Endothelial cell of umbilical vein (primary cell): ENCODE results near the gene SETD3. TPM values are rescaled to one million over a fixed set of nuclear protein-coding genes. Genes with fewer than 3 reads are reported as not detected.

Experiments used
- BruUV-seq: library from RNA; stranded (reverse); fragments of 400-500 nt; replicated peaks from 2 replicates; lab custom pipeline; 2021; lab: Mats Ljungman, UMichigan
- CTCF ChIA-PET: fragments of 300-600, 350-600 bp; sonication (Branson Sonifier 250); formaldehyde crosslinking; loops from one replicate; lab custom pipeline; 2021; ENCODE audit warnings: antibody characterized with exemption, inconsistent platforms; lab: Charles Lee
- POLR2A ChIA-PET: fragments of 300-600, 350-600 bp; sonication (Branson Sonifier 250); formaldehyde crosslinking; loops from one replicate; lab custom pipeline; 2021; ENCODE audit warnings: antibody characterized with exemption, inconsistent platforms; lab: Charles Lee
- DNase-seq: peaks from one replicate; pipeline ENCODE4 v3.0.0-alpha.2; 2011; ENCODE audit warnings: low read depth, low spot score
- FAIRE-seq: peaks from 2 replicates; lab custom pipeline; 2011; peaks lifted over from hg19 to GRCh38; lab: Jason Lieb, UNC
- H2AFZ ChIP-seq: 2 replicates; pipeline ENCODE4 v1.6.0; 2012; ENCODE audit warnings: low read depth, low read length, control low read depth, inconsistent platforms
- H3K27ac ChIP-seq: 2 replicates; pipeline ENCODE4 v1.5.1; 2011; ENCODE audit warnings: low read depth, mild to moderate bottlenecking, control low read depth, low read length, moderate library complexity; ENCODE audit not compliant: insufficient read depth
- H3K27me3 ChIP-seq, 2 experiments: 2 replicates each; pipeline versions ENCODE4 v1.6.0 to v1.6.1; 2011; ENCODE audit warnings: low read length in 2 of 2, mixed read lengths in 1 of 2; ENCODE audit not compliant: control insufficient read depth in 2 of 2, insufficient read depth in 2 of 2
- H3K36me3 ChIP-seq, 2 experiments: 2 replicates in 1 of 2; 3 replicates in 1 of 2; pipeline ENCODE4 v1.5.1; 2011; ENCODE audit warnings: low read length in 2 of 2, mild to moderate bottlenecking in 1 of 2, moderate library complexity in 1 of 2; ENCODE audit not compliant: control insufficient read depth in 2 of 2, insufficient read depth in 2 of 2; ENCODE audit errors: extremely low read depth in 1 of 2
- H3K4me1 ChIP-seq: 3 replicates; pipeline ENCODE4 v1.5.1; 2011; ENCODE audit warnings: mild to moderate bottlenecking, low read length; ENCODE audit not compliant: control insufficient read depth, insufficient read depth; ENCODE audit errors: extremely low read depth
- H3K4me2 ChIP-seq: 2 replicates; pipeline ENCODE4 v1.6.1; 2011; ENCODE audit warnings: low read length, control low read depth, mixed read lengths; ENCODE audit not compliant: insufficient read depth
- H3K4me3 ChIP-seq, 3 experiments: fragments of 200-600 bp in 1 of 3; sonication (generic), shearing (Covaris generic) in 1 of 3; replicated peaks in 1 of 3; 2 replicates each; pipeline ENCODE4 v1.5.1; 2011 to 2016; ENCODE audit warnings: control low read depth in 3 of 3, low read length in 3 of 3, mild to moderate bottlenecking in 2 of 3, inconsistent platforms in 1 of 3, low read depth in 1 of 3, moderate library complexity in 1 of 3; ENCODE audit not compliant: insufficient read depth in 1 of 3
- H3K79me2 ChIP-seq: 2 replicates; pipeline ENCODE4 v1.6.0; 2012; ENCODE audit warnings: low read length, inconsistent platforms; ENCODE audit not compliant: control insufficient read depth, insufficient read depth
- H3K9ac ChIP-seq: replicated peaks from 2 replicates; pipeline ENCODE3; 2011; ENCODE audit warnings: low read length, control low read depth; ENCODE audit not compliant: insufficient read depth; ENCODE audit errors: extremely low read depth
- H3K9me1 ChIP-seq: replicated peaks from 3 replicates; pipeline ENCODE4 v1.6.0; 2011; ENCODE audit warnings: mild to moderate bottlenecking, low read length; ENCODE audit not compliant: control insufficient read depth, insufficient read depth; ENCODE audit errors: extremely low read depth
- H3K9me3 ChIP-seq: replicated peaks from 2 replicates; pipeline ENCODE4 v1.5.1; 2012; ENCODE audit warnings: low read length, inconsistent platforms; ENCODE audit not compliant: control insufficient read depth, insufficient read depth
- H4K20me1 ChIP-seq: replicated peaks from 2 replicates; pipeline ENCODE3; 2011; ENCODE audit warnings: mild to moderate bottlenecking, low read length; ENCODE audit not compliant: control insufficient read depth, insufficient read depth; ENCODE audit errors: extremely low read depth
- EZH2 ChIP-seq: IDR thresholded peaks from 2 replicates; pipeline ENCODE4 v1.6.1; 2012; ENCODE audit warnings: borderline replicate concordance, low read depth, mild to moderate bottlenecking, moderate library complexity, low read length, inconsistent platforms; ENCODE audit not compliant: severe bottlenecking
- FOS ChIP-seq: IDR thresholded peaks from 2 replicates; pipeline ENCODE4 v1.6.1; 2011; ENCODE audit warnings: mild to moderate bottlenecking, low read length, moderate library complexity, borderline replicate concordance; ENCODE audit not compliant: insufficient read depth
- GATA2 ChIP-seq: IDR thresholded peaks from 2 replicates; pipeline ENCODE4 v1.7.0; 2011; ENCODE audit warnings: low read depth, mild to moderate bottlenecking, moderate library complexity, mixed read lengths, low read length; ENCODE audit not compliant: insufficient read length, insufficient read depth
- JUN ChIP-seq: IDR thresholded peaks from 2 replicates; pipeline ENCODE4 v1.6.1; 2011; ENCODE audit warnings: borderline replicate concordance, low read depth; ENCODE audit not compliant: insufficient read length, insufficient read depth
- MAX ChIP-seq: IDR thresholded peaks from 2 replicates; pipeline ENCODE4 v1.6.1; 2011; ENCODE audit not compliant: insufficient read depth, insufficient read length
- MYC ChIP-seq: IDR thresholded peaks from one replicate; pipeline ENCODE4 v1.6.1; 2011; ENCODE audit warnings: mild to moderate bottlenecking, low read depth, low read length
- POLR2A ChIP-seq: IDR thresholded peaks from 2 replicates; pipeline ENCODE4 v1.6.1; 2012; ENCODE audit warnings: low read depth, mild to moderate bottlenecking, control low read depth, low read length
- POLR2AphosphoS5 ChIP-seq: IDR thresholded peaks from 2 replicates; pipeline ENCODE4 v1.6.1; 2012; ENCODE audit warnings: low read depth, mild to moderate bottlenecking, control low read depth, low read length, moderate library complexity; ENCODE audit not compliant: insufficient read depth
- dilution Hi-C: fragments of 300-500 bp; cut with MboI; formaldehyde crosslinking; loops from one replicate; pipeline ENCODE4 v1.15.0; 2019; ENCODE audit warnings: low sequenced_read_pairs; ENCODE audit not compliant: extremely low pct_ligation_motif_present
- intact Hi-C: fragments of 100-400 bp; cut with micrococcal nuclease; formaldehyde crosslinking; loops from one replicate; pipeline ENCODE4 v1.10.0; 2022
- polyA plus RNA-seq, 4 experiments: library from polyadenylated mRNA; depleted of rRNA in 3 of 4; stranded (reverse) in 3 of 4; unstranded in 1 of 4; fragments of >200 nt; gene quantifications; 2 replicates each; pipeline versions ENCODE4 v1.2.1 to v1.2.3, GENCODE V29; 2011 to 2012; ENCODE audit warnings: missing spikeins in 1 of 4
- total RNA-seq: library from RNA; stranded (reverse); gene quantifications from 2 replicates; pipeline ENCODE4 v1.2.3, GENCODE V29; 2021
- TF ChIP-seq, protein P1 (sequence below), 2 donors: IDR thresholded peaks; 1 replicate in 1 of 2; 2 replicates in 1 of 2; pipeline ENCODE4 v1.5.1; 2011; ENCODE audit warnings: low read length in 2 of 2, mild to moderate bottlenecking in 2 of 2, moderate library complexity in 2 of 2, control low read depth in 1 of 2, inconsistent platforms in 1 of 2, low read depth in 1 of 2; ENCODE audit not compliant: insufficient read depth in 1 of 2; ENCODE audit errors: extremely low read depth in 1 of 2

Gene SETD3
- total and polyA plus RNA-seq, 2 donors (not counting 3 experiments of a cell fraction or from before 2014, with no cell fraction given), result 18.1 to 53.1 TPM

- no peak overlapping the region for H3K27ac ChIP-seq
- H3K79me2 ChIP-seq, result peaks cover 82% of the 10 kb centered on the region
- no peak overlapping the region for H3K4me3 ChIP-seq
- no peak for FAIRE-seq
- no peaks in the 10 kb centered on the region for H3K9me1 ChIP-seq
- BruUV-seq, result no TSS peak
- TF ChIP-seq MYC, result no peak
- no peak for TF ChIP-seq JUN
- TF ChIP-seq EZH2, result no peak
- no peak for TF ChIP-seq GATA2
- no peak for TF ChIP-seq FOS
- no peak for TF ChIP-seq MAX
- TF ChIP-seq, protein P1, sequence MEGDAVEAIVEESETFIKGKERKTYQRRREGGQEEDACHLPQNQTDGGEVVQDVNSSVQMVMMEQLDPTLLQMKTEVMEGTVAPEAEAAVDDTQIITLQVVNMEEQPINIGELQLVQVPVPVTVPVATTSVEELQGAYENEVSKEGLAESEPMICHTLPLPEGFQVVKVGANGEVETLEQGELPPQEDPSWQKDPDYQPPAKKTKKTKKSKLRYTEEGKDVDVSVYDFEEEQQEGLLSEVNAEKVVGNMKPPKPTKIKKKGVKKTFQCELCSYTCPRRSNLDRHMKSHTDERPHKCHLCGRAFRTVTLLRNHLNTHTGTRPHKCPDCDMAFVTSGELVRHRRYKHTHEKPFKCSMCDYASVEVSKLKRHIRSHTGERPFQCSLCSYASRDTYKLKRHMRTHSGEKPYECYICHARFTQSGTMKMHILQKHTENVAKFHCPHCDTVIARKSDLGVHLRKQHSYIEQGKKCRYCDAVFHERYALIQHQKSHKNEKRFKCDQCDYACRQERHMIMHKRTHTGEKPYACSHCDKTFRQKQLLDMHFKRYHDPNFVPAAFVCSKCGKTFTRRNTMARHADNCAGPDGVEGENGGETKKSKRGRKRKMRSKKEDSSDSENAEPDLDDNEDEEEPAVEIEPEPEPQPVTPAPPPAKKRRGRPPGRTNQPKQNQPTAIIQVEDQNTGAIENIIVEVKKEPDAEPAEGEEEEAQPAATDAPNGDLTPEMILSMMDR (IDR thresholded peaks at IDR 0.05; ENCODE audit: extremely low read depth in 1 of 2, insufficient read depth in 1 of 2, low read depth in 1 of 2, low read length in 2 of 2), result no peak
- TF ChIP-seq POLR2A, result no peak
- TF ChIP-seq POLR2AphosphoS5, result no peak
- no peaks in the 10 kb centered on the region for H3K27me3 ChIP-seq
- no peak overlapping the region for H2AFZ ChIP-seq
- intact Hi-C loops, result no loop called here
- no peak overlapping the region for H3K9ac ChIP-seq
- POLR2A ChIA-PET, result no interaction called here
- H4K20me1 ChIP-seq, result peaks cover 13% of the 10 kb centered on the region
- no peaks in the 10 kb centered on the region for H3K36me3 ChIP-seq
- no peak for DNase-seq
- H3K4me1 ChIP-seq, result peaks cover 22% of the 10 kb centered on the region
- CTCF ChIA-PET, result no interaction called here
- H3K4me2 ChIP-seq, result no peak overlapping the region
- H3K9me3 ChIP-seq, result no peaks in the 10 kb centered on the region
- dilution Hi-C loops, result no loop called here
Observed at GRCh38 chr14:99478128-99478527, 2.5 kb downstream of the SETD3 start.
